HG03469 (cell line): ENCODE data around the gene USP10.
"Not testable (repeated sequence)": the region's sequence is repeated elsewhere in the genome, so short reads cannot be mapped to it uniquely, and the experiment has no call there.

Experiments used
- ATAC-seq: cut with Tn5 transposase; IDR thresholded peaks from one replicate; pipeline ENCODE4 v1.9.1; 2021; ENCODE audit warnings: mild to moderate bottlenecking, moderate library complexity, moderate number of reproducible peaks; ENCODE audit not compliant: unreplicated experiment

Gene USP10

DNA sequence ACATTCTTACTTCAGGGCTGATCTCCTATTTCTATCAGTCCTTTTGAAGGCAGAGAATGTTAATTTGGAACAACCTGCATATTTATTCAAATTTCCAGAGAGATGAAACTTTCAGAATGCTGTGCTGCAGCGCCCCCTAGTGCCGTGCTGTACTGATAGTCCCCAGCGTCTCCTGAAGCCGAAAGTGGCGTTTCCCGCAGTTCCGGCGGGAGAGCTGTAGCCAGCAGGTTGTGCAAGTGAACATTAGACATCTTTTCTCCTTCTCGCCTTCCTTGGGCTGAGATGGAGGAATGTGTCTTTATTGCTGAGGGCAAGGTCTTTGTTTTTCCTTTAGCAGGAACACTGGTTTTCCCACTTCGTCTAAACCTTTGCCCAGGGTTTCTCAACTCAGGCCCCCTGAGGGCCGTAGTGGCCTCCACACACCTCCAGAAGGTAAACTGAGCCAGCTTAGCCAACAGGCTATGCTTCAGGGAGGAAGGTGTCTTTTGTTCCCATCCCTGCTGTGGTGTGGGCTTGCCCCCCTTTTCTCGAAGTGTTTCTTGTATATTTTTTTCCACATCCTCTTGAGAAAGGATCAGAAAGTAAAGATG, 26.4 kb downstream of the USP10 start:
- no peak for ATAC-seq

DNA sequence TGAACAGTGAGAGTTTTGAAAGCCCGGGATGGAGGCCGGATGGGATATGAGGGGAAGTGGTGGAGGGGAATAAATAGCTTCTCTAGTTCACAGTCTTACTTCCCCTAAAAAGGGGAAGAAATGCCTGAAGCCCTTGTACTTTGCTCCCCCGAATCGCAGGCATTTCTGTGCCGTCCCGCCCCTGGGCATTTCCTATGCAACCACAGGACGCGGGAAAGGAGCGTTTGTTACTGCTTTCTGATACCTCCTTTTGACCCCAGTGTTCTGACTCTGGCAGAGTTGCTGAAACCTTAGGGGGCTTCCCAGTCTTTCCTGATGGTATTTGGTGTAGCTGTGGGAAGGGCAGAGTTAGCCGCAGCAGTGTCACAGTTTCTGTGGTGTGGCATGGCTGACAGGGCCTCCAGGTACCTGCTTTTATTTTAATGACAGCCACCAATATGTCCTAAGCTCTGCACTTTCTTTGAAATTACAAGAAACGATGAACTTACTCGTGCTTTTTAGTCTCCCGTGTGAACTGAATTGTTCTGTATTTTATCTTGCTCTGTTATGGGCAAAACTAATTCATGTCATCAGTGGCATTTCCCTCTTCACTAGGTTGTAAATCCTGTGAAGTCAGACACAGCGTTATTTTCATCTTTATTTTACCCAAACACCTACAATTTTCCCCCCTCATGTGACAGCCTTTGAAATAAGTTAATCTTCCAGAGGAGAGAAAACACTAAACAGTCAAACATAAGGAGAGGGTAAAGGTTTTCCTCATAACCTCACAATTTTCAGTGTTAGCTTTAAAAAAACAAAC, 27.1 kb downstream of the USP10 start:
- no peak for ATAC-seq

DNA sequence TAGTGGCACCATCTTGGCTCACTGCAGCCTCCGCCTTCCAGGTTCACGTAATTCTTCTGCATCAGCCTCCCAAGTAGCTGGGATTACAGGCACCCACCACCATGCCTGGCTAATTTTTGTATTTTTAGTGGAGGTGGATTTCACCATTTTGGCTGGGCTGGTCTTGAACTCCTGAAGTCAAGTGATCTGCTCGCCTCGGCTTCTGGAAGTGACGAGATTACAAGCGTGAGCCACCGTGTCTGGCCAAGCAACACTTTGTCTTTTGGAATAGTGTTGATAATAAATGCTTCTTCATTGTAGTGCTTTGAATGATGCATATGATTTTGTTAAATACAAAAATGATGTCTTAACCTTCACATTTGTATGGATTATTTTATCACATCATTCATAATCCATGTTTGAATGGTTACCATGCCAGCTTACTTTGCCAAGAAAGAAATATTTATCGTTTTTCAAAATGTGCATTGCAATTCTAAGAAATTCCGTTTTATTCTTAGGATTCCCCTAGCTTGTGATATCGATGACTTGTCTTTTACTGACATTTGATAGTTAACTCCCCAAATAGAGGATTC, 29.1 kb downstream of the USP10 start:
- no peak for ATAC-seq

DNA sequence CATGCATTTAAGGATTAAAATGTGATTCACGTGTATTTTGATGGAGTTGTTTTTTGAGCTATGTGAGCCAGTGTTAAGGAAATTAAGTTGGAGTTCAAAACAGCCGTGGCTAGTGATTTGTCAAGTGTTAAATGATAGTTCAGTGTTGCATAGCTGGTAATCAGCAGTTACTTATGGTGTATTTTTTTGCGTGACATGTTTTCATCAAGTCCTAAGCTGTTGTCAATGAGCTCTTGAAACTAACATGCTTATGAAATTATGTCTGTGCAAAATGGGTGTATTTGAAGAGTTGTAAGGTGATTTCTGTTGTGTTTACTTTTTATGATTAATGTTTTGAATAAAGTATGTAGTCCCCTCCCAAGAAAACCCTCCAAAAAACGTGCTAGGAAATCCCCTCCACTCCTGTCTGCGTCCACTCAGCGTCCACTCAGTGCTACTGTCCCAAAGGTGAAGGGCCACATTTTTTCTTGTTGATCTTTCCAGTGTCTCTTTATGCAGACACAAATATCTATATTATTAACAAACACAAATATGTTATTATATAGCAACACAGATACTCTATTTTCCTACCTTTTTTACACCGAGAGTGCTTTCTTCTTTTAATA, 30.0 kb downstream of the USP10 start:
- no peak for ATAC-seq

DNA sequence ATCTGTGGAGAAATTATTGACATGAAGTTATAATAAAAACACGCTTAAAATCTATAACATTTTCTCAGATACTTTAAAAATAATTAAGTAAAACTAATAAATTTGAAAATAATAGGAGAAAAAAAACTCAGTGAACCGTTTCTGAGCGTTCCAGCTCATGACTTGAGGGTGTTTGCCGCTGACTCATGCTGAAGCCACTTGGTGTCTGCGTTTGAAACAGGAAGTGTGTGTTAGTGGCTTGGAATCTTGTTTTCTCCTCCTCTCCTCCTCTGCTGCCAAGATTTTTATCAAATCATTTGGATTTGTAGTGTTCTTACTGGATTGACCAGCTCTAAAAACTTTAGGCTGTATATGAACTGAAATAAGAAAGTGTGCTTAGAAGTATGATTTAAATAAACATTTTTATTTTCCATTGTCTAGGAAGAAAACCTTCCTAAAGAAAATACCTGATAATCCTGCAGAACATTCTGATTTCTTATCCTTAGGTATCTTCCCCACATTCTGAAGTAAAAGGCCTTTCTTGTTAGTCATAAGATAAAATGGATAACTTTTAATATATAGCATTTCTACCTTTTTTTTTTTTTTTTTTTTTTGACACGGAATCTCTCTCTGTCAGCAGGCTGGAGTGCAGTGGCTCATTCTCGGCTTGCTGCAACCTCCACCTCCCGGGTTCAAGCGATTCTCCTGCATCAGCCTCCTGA, 30.8 kb downstream of the USP10 start:
- ATAC-seq: no peak

DNA sequence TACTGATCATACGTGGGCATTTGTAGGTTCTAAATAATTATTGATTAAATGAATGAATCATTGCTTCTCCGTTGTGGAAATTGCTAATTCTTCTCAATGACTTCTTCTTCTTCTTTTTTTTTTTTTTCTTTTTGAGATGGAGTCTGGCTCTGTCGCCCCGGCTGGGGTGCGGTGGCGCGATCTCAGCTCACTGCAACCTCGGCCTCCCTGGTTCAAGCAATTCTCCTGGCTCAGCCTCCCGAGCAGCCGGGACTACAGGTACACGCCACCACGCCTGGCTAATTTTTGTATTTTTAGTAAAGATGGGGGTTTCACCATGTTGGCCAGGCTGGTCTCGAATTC, 32.5 kb downstream of the USP10 start:
- ATAC-seq: not testable (repeated sequence)

DNA sequence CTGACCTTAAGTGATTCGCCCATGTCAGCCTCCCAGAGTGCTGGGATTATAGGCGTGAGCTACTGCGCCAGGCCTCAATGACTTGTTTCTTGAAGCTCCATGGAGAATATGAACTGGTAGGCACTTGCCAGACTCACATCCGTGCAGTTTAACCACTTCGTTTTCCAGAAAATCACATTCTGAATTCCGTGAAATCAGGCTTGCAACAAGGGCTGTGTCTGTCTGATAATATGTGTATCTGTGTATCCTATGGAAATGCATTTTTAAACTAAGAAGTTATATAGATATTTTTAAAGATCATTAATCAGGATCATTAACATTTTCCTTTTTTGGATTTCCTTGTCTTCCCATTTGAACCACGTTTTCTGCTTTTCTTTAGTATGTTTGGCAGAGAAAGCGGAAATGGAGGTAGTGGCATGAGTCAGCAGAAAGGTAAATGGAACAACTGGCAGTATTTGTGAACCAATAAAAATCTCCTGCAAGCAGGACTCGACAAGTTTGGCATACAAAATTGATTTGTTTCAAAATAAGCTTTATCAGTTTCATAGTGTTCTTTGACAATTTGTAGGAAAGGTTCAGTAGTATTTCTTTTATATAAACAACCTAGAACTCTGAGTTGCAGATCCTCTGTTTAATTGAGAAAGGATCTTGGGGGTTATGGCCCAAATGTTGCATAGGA, 33.0 kb downstream of the USP10 start:
- ATAC-seq: no peak

DNA sequence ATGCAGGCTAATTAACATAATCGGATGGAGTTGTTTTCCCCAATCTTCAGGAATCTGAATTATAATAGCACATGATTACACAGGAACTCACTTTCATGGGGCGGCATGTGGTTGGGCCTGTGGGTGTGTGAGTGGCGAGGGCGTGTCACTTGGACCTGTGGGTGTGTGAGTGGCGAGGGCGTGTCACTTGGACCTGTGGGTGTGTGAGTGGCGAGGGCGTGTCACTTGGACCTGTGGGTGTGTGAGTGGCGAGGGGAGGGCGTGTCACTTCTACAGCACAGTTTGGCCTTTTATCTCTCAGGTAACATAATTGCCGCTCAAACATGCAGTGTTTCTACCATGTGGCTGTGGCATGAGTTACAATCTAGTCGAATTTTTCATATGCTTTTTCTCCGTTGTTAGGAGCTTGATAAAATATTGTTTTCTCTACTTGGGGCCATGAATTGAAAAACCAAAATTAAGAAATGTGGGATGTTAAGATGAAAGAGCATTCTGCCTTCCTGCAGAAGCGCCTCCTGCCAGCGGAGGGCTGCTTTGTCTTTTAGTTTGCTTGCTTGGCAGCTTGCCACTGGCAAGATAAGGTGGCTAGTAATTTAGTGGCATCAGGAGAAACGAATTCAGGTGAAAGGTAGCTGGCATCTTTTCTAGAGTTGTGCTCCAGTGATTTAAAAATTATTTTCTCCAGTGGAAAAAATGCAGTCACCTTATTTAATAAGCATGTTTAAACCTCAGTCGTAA, 36.2 kb downstream of the USP10 start:
- ATAC-seq: no peak

DNA sequence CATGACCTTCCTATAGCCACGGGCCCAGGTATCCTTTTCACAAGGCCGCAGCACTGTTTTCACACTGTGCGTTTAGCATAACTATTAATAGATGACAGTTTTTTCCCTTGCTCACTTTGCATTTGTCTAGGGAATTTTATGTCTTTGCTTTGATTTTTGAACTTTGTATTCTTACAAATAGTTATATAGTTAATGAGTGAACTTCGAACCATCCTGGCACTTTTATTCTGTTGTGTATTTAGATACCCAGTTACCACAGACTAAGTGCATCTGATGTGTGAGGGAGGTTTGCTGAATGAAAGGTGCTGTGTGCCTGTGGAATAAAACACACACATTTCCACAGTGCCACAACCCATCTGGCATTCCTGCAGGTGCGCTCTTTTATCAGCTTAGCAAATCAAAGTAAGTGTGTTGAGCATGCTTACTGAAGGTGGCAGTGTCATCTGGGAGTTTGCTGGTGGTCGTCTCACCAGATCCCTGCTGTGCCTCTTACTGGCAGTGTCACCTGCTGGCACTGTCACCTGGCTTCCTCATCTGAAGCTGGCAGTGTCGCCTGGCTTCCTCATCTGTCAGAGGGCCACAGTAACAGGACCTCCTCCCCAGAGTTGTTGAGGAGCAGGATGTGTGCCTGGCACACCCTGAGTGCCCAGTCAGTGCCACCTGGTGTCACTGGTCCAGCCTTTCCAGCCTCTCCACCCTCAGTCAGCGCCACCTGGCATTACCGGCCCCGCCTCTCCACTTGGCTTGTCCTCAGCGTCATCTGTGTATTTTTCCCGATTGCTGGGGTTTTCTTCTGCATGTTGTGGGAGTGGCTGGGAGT, 37.6 kb downstream of the USP10 start:
- ATAC-seq: no peak

DNA sequence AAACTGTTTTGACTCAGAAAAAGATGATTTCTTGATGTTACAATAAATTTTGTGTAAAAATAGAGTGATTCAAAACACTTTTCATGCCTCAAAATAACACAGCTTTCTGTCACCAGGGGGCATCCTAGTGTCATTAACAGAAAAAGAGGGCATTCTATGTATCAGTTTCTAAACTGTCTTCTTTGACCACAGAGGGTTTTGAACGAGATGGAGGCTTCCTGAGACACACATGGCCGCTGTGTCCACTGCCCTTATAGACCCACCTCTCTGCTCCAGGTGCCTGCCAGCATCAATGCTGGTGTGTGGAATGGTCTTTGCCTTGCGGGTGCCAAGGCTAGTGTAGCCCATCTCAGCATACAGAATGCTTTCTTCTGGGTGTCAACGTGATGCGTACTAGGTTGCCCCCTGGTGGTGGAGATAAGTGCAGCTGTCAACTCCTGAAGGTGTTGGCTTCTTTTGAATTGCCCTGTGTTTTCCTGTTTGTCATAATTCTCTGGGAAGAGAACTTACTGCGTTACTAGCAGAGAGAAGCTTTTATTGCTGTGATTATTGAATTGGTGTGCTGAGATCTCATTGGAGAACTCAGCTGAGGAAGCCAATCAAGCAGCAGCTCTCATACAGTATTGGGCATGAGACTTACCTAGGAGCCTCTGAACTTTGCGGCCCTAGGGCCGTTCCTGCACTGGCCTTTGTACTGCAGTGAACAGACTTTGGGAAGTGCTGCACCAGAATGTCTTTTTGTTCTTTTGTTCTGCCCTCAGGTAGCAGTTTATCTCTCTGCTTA, 38.6 kb downstream of the USP10 start:
- ATAC-seq: no peak

DNA sequence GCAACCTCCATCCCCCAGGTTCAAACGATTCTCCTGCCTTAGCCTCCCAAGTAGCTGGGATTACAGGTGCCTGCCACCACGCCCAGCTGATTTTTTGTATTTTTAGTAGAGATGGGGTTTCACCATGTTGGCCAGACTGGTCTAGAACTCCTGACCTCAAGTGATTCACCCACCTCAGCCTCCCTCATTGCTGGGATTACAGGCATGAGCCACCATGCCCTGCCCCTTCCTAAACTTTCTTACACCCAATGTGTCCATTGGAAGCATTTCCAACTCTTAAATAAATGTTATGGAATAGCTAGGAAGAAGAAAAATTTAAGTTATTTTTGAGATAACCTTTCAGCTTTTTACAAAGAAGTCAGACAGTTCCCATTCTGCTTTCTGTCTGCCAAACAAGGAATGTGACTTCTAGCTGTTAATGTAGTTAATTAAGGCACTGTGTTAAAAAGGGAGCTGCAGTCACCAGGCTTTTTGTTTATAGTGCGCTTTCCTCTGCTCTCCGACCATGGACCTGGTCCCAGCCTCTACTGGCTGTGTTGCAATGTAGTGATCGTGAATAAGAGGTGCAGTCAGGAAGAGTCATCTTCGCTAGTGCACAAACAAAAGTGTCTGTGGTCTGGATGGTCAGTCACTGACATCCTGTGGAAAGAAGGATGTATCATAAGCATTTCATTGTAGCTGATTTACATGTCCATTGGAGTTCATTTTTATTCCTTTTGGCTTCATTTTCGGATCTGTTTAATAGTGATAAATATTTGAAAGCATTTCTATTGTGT, 39.7 kb downstream of the USP10 start:
- no peak for ATAC-seq

DNA sequence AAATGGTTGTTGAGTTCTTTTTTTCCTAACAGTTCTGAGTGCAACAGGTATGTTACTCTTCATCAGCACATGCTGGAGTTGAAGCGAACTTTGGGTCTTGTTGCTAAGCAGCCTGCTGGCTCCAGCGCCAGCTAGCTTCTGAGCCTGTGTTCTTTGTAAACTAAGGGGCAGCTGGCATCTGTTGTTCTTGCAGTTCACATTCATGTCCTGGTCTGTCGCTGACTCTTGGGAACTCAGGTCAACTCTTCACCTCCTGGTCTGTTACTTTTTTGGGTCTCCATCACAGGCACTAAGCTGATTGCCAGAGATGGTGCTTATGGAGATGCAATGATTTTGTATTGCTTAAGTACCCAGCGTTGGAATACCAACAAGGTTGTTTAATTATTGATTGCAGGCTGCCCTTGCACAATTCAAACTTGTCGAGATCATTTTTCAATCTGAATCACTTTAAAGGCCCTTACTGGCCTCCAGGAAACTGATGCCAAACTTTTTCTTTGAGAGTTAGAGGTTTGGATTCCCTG, 40.9 kb downstream of the USP10 start:
- no peak for ATAC-seq

DNA sequence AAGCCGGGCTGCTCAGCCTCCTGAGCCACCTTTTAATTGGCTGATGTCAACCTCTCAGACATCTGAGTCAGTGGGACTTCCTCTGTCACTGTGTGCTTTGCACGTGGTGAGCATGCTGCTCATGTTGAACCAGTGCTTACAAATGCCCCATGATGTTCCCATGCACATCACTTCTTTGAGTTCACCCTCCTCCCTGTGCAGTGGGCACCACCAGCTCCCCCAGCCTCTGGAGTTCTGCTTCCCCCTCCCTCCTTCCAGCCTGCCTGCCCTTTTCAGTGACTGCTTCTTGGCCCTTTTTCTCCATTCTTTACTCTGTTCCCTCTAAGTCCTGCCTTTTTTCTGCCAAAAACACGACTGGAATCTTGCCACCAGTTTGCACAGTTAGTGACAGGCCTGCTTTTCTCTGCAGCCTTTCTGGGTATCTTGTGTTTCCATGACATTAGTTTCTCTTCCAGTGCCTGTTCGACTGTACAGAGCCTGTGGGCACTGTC, 41.6 kb downstream of the USP10 start:
- ATAC-seq: no peak

DNA sequence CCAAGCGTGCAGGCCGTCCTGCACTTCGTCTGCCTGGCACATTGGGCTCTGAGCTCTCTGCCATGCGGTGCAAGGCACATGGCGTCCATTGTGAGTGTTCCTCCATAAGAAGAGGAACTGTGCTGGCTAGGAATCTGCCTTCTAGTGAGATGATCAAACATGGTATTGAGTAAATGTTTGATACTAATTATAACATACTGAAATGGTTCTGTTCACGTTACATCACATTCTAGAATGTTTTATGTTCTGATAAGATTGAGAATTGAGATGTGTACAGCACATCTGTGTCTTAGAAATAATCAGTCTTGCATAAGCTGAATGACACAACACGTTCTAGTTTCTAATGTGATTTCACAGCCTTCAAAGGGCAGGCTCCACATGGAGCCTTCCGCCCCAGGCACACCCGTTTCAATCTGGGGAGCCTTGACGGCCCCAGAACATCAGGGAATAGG, 42.9 kb downstream of the USP10 start:
- ATAC-seq: no peak

DNA sequence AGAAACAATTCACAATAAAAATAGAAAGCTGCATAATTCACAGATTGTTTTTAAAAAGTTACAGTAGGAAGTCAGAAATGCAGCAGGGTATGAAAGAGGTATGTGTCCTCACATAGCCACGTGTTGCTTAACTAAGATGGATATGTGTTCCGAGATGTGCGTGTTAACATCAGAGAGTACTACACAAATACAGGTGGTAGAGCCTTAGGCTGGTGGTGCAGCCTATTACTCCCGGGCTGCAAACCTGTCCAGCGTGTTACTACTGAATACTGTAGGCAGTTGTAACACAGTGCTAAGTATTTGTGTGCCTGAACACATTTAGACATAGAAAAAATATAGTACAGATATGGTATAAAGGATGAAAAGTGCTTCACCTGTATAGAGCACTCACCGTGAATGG, 46.4 kb downstream of the USP10 start:
- no peak for ATAC-seq

DNA sequence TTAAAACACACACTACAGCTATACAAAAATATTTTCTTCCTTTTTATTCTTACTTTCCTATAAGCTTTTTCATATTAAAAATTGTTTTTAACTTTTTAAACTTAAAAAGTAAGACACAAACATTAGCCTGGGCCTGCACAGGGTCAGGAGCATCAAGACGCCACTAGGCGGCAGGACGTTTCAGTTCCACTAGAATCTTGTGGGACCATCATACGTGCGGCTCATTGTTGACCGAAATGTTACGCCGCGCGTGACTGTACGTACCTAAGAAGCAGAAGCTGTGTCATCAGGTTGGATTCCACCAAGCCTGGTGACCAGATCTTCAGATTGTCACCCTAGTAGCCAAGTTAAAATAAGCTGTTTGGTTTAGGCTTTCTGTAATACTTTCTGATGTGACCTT, 47.1 kb downstream of the USP10 start:
- ATAC-seq: no peak

DNA sequence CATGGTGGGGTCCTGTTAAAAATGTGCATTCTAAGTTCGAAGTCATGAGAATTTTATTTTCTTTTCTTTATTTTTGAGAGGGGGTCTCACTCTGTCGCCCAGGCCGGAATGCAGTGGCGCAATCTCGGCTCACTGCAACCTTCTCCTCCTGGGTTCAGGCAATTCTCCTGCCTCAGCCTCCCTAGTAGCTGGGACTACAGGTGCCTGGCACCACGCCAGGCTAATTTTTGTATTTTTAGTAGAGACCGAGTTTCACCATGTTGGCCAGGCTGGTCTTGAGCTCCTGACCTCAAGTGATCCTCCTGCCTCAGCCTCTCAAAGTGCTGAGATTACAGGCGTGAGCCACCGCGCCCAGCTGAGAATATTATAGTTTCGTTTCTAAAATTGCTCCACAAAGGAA, 48.4 kb downstream of the USP10 start:
- ATAC-seq: not testable (repeated sequence)
